Gastrocnemius medialis (tissue), 4 donors: ENCODE data around the gene PRR16. TPM values are rescaled to one million over a fixed set of nuclear protein-coding genes. Genes with fewer than 3 reads are reported as not detected.

Source experiments
- ATAC-seq, 2 donors: fragments of 150-250 bp; one replicate each; pipeline ENCODE4 v1.9.1; 2016
- DNase-seq, 2 donors: peaks; one replicate each; pipeline ENCODE4 v3.0.0-alpha.2; 2019
- H3K27ac ChIP-seq, 4 donors: fragments of 200-600 bp; sonication (generic); 1 replicate in 1 of 4; 2 replicates in 3 of 4; pipeline ENCODE4 v1.5.1; 2016 to 2018; ENCODE audit warnings: mild to moderate bottlenecking in 2 of 4, moderate library complexity in 1 of 4
- H3K27me3 ChIP-seq, 3 donors: fragments of 200-600 bp; sonication (generic) in 2 of 3; 1 replicate in 1 of 3; 2 replicates in 2 of 3; pipeline versions ENCODE4 v1.5.1 to v1.6.0; 2016 to 2019; ENCODE audit warnings: mild to moderate bottlenecking in 1 of 3, moderate library complexity in 1 of 3
- H3K36me3 ChIP-seq, 2 donors: fragments of 200-600 bp; sonication (generic) in 1 of 2; one replicate each; pipeline ENCODE4 v1.5.1; 2017 to 2018
- H3K4me1 ChIP-seq, 2 donors: fragments of 200-600 bp; sonication (generic) in 1 of 2; one replicate each; pipeline ENCODE4 v1.5.1; 2016 to 2017; ENCODE audit warnings: mild to moderate bottlenecking in 2 of 2
- H3K4me3 ChIP-seq, 4 donors: fragments of 200-600 bp; sonication (generic) in 3 of 4; 1 replicate in 1 of 4; 2 replicates in 3 of 4; pipeline ENCODE4 v1.5.1; 2016 to 2019; ENCODE audit warnings: mild to moderate bottlenecking in 2 of 4
- H3K9me3 ChIP-seq, 3 donors: fragments of 200-600 bp; sonication (generic) in 2 of 3; 1 replicate in 1 of 3; 2 replicates in 2 of 3; pipeline ENCODE4 v1.5.1; 2016 to 2019
- CTCF ChIP-seq, 5 experiments: fragments of 450-650 bp in 3 of 5; fragments of 200-600 bp in 2 of 5; sonication (generic) in 2 of 5; IDR thresholded peaks in 4 of 5; conservative IDR thresholded peaks in 1 of 5; 1 replicate in 4 of 5; 2 replicates in 1 of 5; pipeline ENCODE4 v1.5.1; 2016 to 2019; ENCODE audit warnings: antibody characterized with exemption in 5 of 5, mild to moderate bottlenecking in 3 of 5, moderate library complexity in 3 of 5
- POLR2A ChIP-seq, 2 donors: fragments of 450-650 bp; IDR thresholded peaks; one replicate each; pipeline ENCODE4 v1.6.1; 2017; ENCODE audit warnings: antibody characterized with exemption in 2 of 2, mild to moderate bottlenecking in 2 of 2, moderate library complexity in 2 of 2
- in situ Hi-C, 4 donors: fragments of 200-750 bp; cut with MboI; loops; one replicate each; pipeline versions ENCODE4 v1.15.0 to v1.8.0; 2017; ENCODE audit warnings: low sequenced_read_pairs in 4 of 4
- intact Hi-C: fragments of 100-400 bp; cut with DNase I; formaldehyde crosslinking; loops from one replicate; pipeline ENCODE4 v1.15.1; 2023; ENCODE audit warnings: low total_unique reads
- total RNA-seq, 4 donors: library from RNA; depleted of rRNA; stranded (reverse); fragments of >200 nt; gene quantifications; one replicate each; pipeline versions ENCODE4 v1.1.0 to v1.2.3, GENCODE V29; 2016

Gene PRR16
- total RNA-seq, 4 donors from 2014 or later: 0.66 to 3.9 (median 2.6) TPM

- in situ Hi-C loops: no loop called here
- TF ChIP-seq POLR2A (IDR thresholded peaks at IDR 0.05) (no peak), CTCF (IDR thresholded peaks at IDR 0.05 in 4 of 5, conservative IDR thresholded peaks at IDR 0.05 in 1 of 5) (no peak)
Measured at GRCh38 chr5:120432861-120433260, 31.2 kb upstream of the PRR16 start.

GRCh38 chr5:120435129-120435528 is 29.0 kb upstream of the PRR16 start:
- no peak for TF ChIP-seq POLR2A (IDR thresholded peaks at IDR 0.05)
- no peak for TF ChIP-seq CTCF (IDR thresholded peaks at IDR 0.05 in 4 of 5, conservative IDR thresholded peaks at IDR 0.05 in 1 of 5)
- intact Hi-C loops (no loop called here), in situ Hi-C loops (no loop called here)
- Histone ChIP-seq H3K9me3 (no peaks in the 10 kb centered on the region), H3K27ac (peak overlapping the region; percentile 31 to 70 (median 66)), H3K4me3 (no peak overlapping the region), H3K27me3 (no peaks in the 10 kb centered on the region), H3K4me1 (peaks cover 24 to 34% of the 10 kb centered on the region in 2 donors), H3K36me3 (no peaks in the 10 kb centered on the region)
- ATAC-seq (peak; percentile 94 to 97), DNase-seq (no peak)

More at GRCh38 chr5:120432861-120433260, 31.2 kb upstream of the PRR16 start:
- H3K9me3 ChIP-seq: no peaks in the 10 kb centered on the region
- H3K36me3 ChIP-seq: no peaks in the 10 kb centered on the region
- peak overlapping the region in 3 of 4 donors; percentile 65 to 70 (median 67) for H3K27ac ChIP-seq
- ATAC-seq: no peak
- no peak overlapping the region for H3K4me3 ChIP-seq
- no peak for DNase-seq
- intact Hi-C loops: no loop called here
- peaks cover 24 to 34% of the 10 kb centered on the region in 2 donors for H3K4me1 ChIP-seq
- no peaks in the 10 kb centered on the region for H3K27me3 ChIP-seq

- Histone ChIP-seq H3K27me3 (no peaks in the 10 kb centered on the region), H3K36me3 (no peaks in the 10 kb centered on the region), H3K9me3 (no peaks in the 10 kb centered on the region), H3K4me3 (no peak overlapping the region), H3K27ac (no peak overlapping the region), H3K4me1 (peaks cover 24 to 34% of the 10 kb centered on the region in 2 donors)
- ATAC-seq: no peak
- no peak for DNase-seq
- TF ChIP-seq POLR2A (IDR thresholded peaks at IDR 0.05): no peak
- TF ChIP-seq CTCF (IDR thresholded peaks at IDR 0.05 in 4 of 5, conservative IDR thresholded peaks at IDR 0.05 in 1 of 5): no peak
- in situ Hi-C loops: no loop called here
- intact Hi-C loops: no loop called here
Measured at GRCh38 chr5:120436996-120437395, 27.1 kb upstream of the PRR16 start.

GRCh38 chr5:120442694-120443093 is 21.4 kb upstream of the PRR16 start:
- no peaks in the 10 kb centered on the region for H3K27me3 ChIP-seq
- DNase-seq (no peak), ATAC-seq (peak in 1 of 2 donors; percentile 56)
- intact Hi-C loops: no loop called here
- TF ChIP-seq POLR2A (IDR thresholded peaks at IDR 0.05) (no peak), CTCF (IDR thresholded peaks at IDR 0.05 in 4 of 5, conservative IDR thresholded peaks at IDR 0.05 in 1 of 5) (no peak)
- no peak overlapping the region for H3K4me3 ChIP-seq
- H3K36me3 ChIP-seq: no peaks in the 10 kb centered on the region
- H3K27ac ChIP-seq: no peak overlapping the region
- in situ Hi-C loops: no loop called here
- peaks cover 13 to 20% of the 10 kb centered on the region in 2 donors for H3K4me1 ChIP-seq
- H3K9me3 ChIP-seq: no peaks in the 10 kb centered on the region

- Histone ChIP-seq H3K36me3 (no peaks in the 10 kb centered on the region), H3K9me3 (no peaks in the 10 kb centered on the region), H3K4me3 (no peak overlapping the region), H3K4me1 (peaks cover 13 to 23% of the 10 kb centered on the region in 2 donors), H3K27me3 (no peaks in the 10 kb centered on the region), H3K27ac (no peak overlapping the region)
- DNase-seq (no peak), ATAC-seq (no peak)
- in situ Hi-C loops: no loop called here
- intact Hi-C loops: no loop called here
- no peak for TF ChIP-seq CTCF (IDR thresholded peaks at IDR 0.05 in 4 of 5, conservative IDR thresholded peaks at IDR 0.05 in 1 of 5)
- no peak for TF ChIP-seq POLR2A (IDR thresholded peaks at IDR 0.05)
Measured at GRCh38 chr5:120443607-120444006, 20.5 kb upstream of the PRR16 start.
